GM20000 (cell line): ENCODE data around the gene KIT.

ENCODE experiments used
- DNase-seq: peaks from one replicate; pipeline ENCODE4 v3.0.0; 2012; ENCODE audit warnings: low spot score
- TF ChIP-seq, protein P1 (sequence below): IDR thresholded peaks from 2 replicates; pipeline ENCODE4 v1.5.1; 2012; ENCODE audit warnings: mild to moderate bottlenecking, control low read depth; ENCODE audit errors: extremely low read depth, missing control alignments

KIT gene

DNA sequence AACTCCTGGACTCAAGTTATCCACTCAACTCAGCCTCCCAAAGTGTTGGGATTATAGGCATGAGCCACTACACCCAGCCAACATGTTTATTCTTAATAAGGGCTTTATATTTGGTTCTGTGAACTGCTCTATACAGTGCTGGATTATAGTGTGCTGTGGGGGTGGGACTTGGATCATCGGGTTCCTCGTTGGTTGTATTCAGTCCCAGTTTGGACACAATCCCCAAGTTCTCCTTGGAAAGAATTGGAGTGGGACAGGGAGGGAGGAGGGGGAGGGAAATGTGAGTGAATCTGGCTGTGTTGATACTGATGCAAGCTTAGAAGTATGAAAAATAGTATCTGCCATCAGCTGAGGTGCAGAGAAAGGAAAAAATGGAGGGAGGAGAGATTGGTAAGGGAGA is 121.3 kb downstream of the KIT start:
- no peak for DNase-seq
- TF ChIP-seq, protein P1, sequence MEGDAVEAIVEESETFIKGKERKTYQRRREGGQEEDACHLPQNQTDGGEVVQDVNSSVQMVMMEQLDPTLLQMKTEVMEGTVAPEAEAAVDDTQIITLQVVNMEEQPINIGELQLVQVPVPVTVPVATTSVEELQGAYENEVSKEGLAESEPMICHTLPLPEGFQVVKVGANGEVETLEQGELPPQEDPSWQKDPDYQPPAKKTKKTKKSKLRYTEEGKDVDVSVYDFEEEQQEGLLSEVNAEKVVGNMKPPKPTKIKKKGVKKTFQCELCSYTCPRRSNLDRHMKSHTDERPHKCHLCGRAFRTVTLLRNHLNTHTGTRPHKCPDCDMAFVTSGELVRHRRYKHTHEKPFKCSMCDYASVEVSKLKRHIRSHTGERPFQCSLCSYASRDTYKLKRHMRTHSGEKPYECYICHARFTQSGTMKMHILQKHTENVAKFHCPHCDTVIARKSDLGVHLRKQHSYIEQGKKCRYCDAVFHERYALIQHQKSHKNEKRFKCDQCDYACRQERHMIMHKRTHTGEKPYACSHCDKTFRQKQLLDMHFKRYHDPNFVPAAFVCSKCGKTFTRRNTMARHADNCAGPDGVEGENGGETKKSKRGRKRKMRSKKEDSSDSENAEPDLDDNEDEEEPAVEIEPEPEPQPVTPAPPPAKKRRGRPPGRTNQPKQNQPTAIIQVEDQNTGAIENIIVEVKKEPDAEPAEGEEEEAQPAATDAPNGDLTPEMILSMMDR = no peak

DNA sequence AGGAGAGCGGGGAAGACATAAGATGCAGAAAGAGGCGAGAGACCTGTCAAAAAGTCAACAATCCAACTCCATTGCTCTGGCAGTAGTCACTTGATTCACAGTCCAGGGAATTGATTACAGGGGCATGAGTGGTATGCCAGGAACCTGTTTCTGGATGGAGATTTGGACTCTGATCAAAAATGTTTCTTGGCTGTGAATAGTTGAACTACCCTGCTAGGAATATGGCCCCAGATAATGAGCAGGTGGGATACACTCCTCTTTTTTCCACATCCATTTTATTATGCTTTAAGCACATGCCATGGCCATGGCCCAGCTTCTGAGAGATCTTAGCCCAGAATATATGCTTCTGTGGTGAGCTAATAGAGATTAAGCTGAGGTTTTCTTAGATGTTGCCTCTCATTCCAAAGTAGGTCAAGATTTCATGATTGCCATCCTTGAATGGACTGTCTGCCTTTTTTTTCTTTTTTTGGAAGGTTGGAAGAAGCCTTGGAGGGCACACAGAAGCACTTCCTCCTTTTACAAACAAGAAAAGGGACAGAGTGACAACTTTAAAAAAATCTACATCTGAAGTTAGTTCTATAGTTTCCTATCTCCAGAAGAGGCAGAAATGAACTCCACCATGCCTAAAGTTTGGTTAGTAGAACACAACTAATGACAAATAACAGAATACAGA is 121.9 kb downstream of the KIT start:
- DNase-seq = no peak
- TF ChIP-seq, protein P1 = no peak

DNA sequence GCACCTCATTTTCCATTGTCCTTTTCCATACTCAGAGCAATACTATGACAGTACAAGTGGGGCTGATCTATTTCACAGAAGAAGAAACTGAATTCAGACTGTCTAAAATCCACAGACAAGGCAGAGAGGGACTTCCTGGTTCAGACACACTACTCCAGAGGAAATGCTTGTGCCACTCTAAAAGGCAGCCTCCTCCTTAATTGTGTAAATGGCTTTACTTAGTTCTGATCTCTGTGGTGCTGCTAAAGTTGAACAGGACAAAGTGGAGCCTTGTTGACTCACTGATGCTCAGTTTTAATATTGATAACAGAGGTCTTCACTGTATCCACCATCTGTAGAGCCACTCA is 122.4 kb downstream of the KIT start:
- no peak for DNase-seq
- TF ChIP-seq, protein P1 = no peak

DNA sequence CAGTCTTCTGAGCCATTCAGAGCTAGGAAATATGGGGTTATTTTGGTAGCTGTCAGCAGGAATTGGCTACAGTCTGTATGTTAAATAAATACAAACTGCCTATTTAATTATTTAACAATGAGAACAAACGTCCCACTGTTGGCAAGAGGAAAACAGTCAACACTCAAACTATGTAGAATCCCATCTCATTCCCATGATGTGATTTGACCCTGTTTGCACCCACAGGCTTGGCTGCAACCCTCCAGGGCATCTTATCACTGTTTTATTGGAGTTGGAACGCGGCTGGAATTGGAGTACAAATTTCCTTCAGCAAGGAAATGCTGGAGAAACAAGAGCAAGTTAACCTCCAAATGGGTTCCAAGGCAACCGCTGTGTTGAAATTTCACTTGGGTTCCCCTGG is 124.0 kb downstream of the KIT start:
- TF ChIP-seq, protein P1 = no peak
- no peak for DNase-seq

DNA sequence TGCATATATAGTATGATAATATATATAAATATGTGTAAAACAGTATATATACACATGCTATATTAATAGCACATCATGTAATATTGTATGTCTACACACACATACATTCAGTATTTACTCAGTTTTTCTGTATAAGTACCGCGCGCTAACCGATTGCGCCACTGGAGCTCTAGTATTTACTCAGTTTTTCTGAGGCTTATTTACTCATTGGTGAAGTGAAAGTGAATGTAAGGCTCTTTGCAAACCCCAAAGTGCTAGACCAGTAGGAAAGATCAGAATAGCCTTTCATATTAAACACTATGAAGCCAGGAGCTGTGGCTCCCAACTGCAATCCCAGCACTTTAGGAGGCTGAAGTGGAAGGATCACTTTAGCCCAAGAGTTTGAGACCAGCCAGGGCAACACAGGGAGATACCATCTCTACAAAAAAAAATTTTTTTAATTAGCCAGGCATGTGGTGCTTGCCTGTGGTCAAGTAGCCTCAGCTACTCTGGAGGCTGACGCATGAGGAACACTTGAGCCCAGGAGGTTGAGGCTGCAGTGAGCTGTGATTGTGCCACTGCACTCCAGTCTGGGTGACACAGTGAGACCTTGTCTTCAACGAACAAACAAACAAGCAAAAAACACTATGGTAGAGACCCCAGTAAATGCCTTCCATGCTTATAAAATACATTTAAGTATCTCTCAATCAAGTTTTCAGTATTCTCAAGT is 125.8 kb downstream of the KIT start:
- no peak for DNase-seq
- TF ChIP-seq, protein P1 = no peak

DNA sequence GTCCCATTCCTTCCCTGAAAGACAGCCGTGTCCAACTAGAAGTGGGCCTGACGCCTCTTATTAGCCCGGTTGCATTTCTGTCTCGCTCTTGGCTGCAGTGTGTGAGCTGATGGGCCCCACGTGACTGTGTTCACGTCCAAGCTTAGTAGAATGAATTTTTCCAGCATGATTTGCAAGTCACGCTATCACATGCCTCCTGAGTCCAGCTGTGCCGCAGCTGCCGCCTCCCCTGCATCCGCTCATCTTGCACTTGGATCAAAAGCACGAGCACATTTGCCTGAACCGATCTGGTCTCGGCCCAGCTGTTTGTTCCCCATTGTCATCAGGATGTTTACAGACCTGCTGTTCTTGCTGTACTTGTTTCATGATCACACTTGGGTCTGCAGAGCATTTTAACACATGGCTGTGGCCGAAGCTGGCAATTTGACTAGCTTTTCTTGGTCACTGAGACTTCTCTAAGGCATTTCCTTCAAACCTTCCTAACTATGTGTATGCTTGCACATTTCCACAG is 126.5 kb downstream of the KIT start:
- TF ChIP-seq, protein P1 = no peak
- DNase-seq = no peak
